ENCODE results near the gene PHF21B. TPM values are rescaled to one million over a fixed set of nuclear protein-coding genes. Genes with fewer than 3 reads are reported as not detected.

Gene PHF21B
- total and polyA plus RNA-seq, 7 experiments from 2014 or later, result not detected

DNA sequence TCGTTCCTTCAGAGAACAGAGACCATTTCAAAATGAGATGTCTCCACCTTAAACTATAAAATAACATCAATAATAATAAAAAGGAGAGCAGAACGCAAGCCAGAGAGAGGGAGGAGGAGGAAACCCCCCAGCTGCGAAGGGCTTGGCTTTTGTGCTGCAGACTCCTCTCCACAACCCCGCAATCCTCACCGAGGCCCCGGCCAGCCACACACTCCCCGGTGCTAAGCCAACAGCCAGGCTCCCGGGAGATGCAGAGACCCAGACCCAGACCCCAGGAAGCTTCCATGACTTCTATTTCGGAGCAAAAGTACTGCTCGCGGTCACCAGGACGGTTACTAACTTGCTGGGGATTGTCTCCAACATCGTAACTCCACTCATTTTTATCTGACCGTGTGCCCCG is 10.6 kb downstream of the PHF21B start:
- intact Hi-C loops (cut with micrococcal nuclease), result no loop called here
- H3K4me3 ChIP-seq (ENCODE audit: low read length), result no peak overlapping the region
- no peak overlapping the region for H3K27ac Mint-ChIP-seq
- no peak for DNase-seq
- peaks cover 4 to 64% (median 37%) of the 10 kb centered on the region in 5 donors for H3K27me3 Mint-ChIP-seq
- no peak for ATAC-seq
- H3K4me3 Mint-ChIP-seq, result no peak overlapping the region
- peaks cover 0 to 4% (median 0%) of the 10 kb centered on the region in 11 donors for H3K9me3 Mint-ChIP-seq
- H3K4me1 Mint-ChIP-seq, result peaks cover 0 to 3% (median 0%) of the 10 kb centered on the region in 7 donors
- POLR2A ChIA-PET, result no interaction called here
- no peaks in the 10 kb centered on the region for H3K9me3 ChIP-seq (ENCODE audit: control insufficient read depth in 2 of 3, low read length in 3 of 3)
- H3K27ac ChIP-seq (ENCODE audit: low read depth, low read length), result no peak overlapping the region
- no peaks in the 10 kb centered on the region for H3K27me3 ChIP-seq (ENCODE audit: control insufficient read depth in 2 of 2, insufficient read depth in 2 of 2, low read length in 2 of 2)
- H3K4me1 ChIP-seq (ENCODE audit: control insufficient read depth in 2 of 2, insufficient read depth in 2 of 2, low read length in 2 of 2), result no peaks in the 10 kb centered on the region
- H3K36me3 ChIP-seq (ENCODE audit: control insufficient read depth in 2 of 3, insufficient read depth in 3 of 3, low read length in 3 of 3), result no peaks in the 10 kb centered on the region
- H3K36me3 Mint-ChIP-seq, result no peaks in the 10 kb centered on the region
- CTCF ChIA-PET, result no interaction called here

DNA sequence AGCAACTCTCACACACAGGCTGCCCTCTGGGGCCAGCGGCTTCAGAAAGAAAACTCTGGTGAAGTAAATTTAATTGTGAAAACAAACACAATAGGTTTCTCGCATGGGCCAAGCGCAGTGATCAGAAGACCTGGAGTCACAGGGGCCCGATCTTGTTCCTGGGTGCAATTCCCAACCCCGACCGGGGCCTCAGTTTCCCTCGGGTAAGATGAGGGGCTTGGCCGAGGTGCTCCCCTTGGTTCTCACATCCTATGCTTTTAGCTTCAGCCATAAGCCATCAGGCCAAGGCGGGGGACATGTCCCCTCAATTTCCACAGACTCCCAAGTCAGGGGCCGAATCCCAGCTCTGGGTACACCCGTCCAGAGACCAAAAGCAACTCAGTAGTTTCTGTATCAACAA is 11.5 kb downstream of the PHF21B start:
- Histone ChIP-seq H3K4me3 (ENCODE audit: low read length) (no peak overlapping the region), H3K36me3 (ENCODE audit: control insufficient read depth in 2 of 3, insufficient read depth in 3 of 3, low read length in 3 of 3) (no peaks in the 10 kb centered on the region), H3K27me3 (ENCODE audit: control insufficient read depth in 2 of 2, insufficient read depth in 2 of 2, low read length in 2 of 2) (no peaks in the 10 kb centered on the region), H3K4me1 (ENCODE audit: control insufficient read depth in 2 of 2, insufficient read depth in 2 of 2, low read length in 2 of 2) (no peaks in the 10 kb centered on the region), H3K27ac (ENCODE audit: low read depth, low read length) (no peak overlapping the region), H3K9me3 (ENCODE audit: control insufficient read depth in 2 of 3, low read length in 3 of 3) (no peaks in the 10 kb centered on the region)
- Mint-ChIP-seq H3K4me3 (no peak overlapping the region), H3K4me1 (peaks cover 0 to 3% (median 0%) of the 10 kb centered on the region in 7 donors), H3K36me3 (no peaks in the 10 kb centered on the region), H3K27ac (no peak overlapping the region), H3K27me3 (peaks cover 0 to 55% (median 27%) of the 10 kb centered on the region in 5 donors), H3K9me3 (peaks cover 0 to 4% (median 0%) of the 10 kb centered on the region in 11 donors)
- CTCF ChIA-PET, result no interaction called here
- no peak for ATAC-seq
- DNase-seq, result no peak
- POLR2A ChIA-PET, result no interaction called here
- intact Hi-C loops (cut with micrococcal nuclease), result no loop called here

DNA sequence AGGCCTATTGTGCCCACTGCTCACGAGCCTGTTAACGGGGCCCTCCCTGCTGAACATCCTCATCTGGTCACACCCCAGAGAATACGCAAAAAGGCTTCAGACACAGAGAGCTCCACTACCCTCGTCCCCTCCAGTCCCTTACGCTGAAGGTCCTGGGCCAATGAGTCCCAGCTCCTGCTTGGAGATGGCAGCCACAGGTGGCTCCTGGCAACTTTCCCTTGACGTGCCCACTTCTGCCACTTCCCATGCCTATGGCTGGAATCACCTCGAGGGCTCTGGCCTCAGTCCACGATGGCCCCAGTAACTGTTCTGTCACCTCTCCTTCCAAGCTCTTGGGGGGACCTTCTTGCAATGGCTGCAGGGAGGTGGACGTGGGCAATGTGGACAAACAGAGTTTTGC is 12.7 kb downstream of the PHF21B start:
- Histone ChIP-seq H3K9me3 (ENCODE audit: control insufficient read depth in 2 of 3, low read length in 3 of 3) (no peaks in the 10 kb centered on the region), H3K36me3 (ENCODE audit: control insufficient read depth in 2 of 3, insufficient read depth in 3 of 3, low read length in 3 of 3) (no peaks in the 10 kb centered on the region), H3K27ac (ENCODE audit: low read depth, low read length) (no peak overlapping the region), H3K4me3 (ENCODE audit: low read length) (no peak overlapping the region), H3K27me3 (ENCODE audit: control insufficient read depth in 2 of 2, insufficient read depth in 2 of 2, low read length in 2 of 2) (no peaks in the 10 kb centered on the region), H3K4me1 (ENCODE audit: control insufficient read depth in 2 of 2, insufficient read depth in 2 of 2, low read length in 2 of 2) (no peaks in the 10 kb centered on the region)
- no peaks in the 10 kb centered on the region for H3K36me3 Mint-ChIP-seq
- DNase-seq (no peak), ATAC-seq (no peak)
- peaks cover 0 to 2% (median 0%) of the 10 kb centered on the region in 11 donors for H3K9me3 Mint-ChIP-seq
- no peak overlapping the region for H3K27ac Mint-ChIP-seq
- ChIA-PET CTCF (interaction anchor here (0.6 kb wide), 1 partner anchor 1952 kb away, joined by 4 read pairs; no protein-coding TSS in a partner anchor), POLR2A (no interaction called here)
- intact Hi-C loops (cut with micrococcal nuclease), result no loop called here
- H3K27me3 Mint-ChIP-seq, result peaks cover 0 to 48% (median 19%) of the 10 kb centered on the region in 5 donors
- no peak overlapping the region for H3K4me3 Mint-ChIP-seq
- H3K4me1 Mint-ChIP-seq, result peaks cover 0 to 3% (median 0%) of the 10 kb centered on the region in 7 donors

DNA sequence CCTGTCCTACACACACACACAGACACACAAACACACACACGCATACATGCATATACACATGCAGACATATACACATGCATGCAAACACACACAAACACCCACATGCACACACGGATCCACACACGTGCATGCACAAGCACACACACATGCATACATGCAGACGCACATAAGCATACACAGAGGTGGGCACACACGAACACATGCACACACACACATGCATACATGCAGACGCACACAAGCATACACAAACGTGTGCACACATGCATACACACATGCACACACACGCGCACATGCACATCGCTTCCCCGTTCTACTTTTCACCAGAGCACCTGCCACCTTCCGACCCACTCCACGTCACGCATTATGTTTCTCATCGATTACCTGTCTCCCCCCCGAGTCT is 13.2 kb downstream of the PHF21B start:
- Mint-ChIP-seq H3K27ac (peak overlapping the region in 1 of 9 donors; percentile 32), H3K4me3 (no peak overlapping the region), H3K36me3 (no peaks in the 10 kb centered on the region), H3K4me1 (peaks cover 0 to 3% (median 0%) of the 10 kb centered on the region in 7 donors), H3K27me3 (peaks cover 0 to 44% (median 15%) of the 10 kb centered on the region in 5 donors), H3K9me3 (peaks cover 0 to 2% (median 0%) of the 10 kb centered on the region in 11 donors)
- ChIA-PET POLR2A (no interaction called here), CTCF (no interaction called here)
- DNase-seq, result no peak
- ATAC-seq, result no peak
- Histone ChIP-seq H3K4me1 (ENCODE audit: control insufficient read depth in 2 of 2, insufficient read depth in 2 of 2, low read length in 2 of 2) (no peaks in the 10 kb centered on the region), H3K27me3 (ENCODE audit: control insufficient read depth in 2 of 2, insufficient read depth in 2 of 2, low read length in 2 of 2) (no peaks in the 10 kb centered on the region), H3K9me3 (ENCODE audit: control insufficient read depth in 2 of 3, low read length in 3 of 3) (no peaks in the 10 kb centered on the region), H3K27ac (ENCODE audit: low read depth, low read length) (no peak overlapping the region), H3K36me3 (ENCODE audit: control insufficient read depth in 2 of 3, insufficient read depth in 3 of 3, low read length in 3 of 3) (no peaks in the 10 kb centered on the region), H3K4me3 (ENCODE audit: low read length) (no peak overlapping the region)
- intact Hi-C loops (cut with micrococcal nuclease), result no loop called here

DNA sequence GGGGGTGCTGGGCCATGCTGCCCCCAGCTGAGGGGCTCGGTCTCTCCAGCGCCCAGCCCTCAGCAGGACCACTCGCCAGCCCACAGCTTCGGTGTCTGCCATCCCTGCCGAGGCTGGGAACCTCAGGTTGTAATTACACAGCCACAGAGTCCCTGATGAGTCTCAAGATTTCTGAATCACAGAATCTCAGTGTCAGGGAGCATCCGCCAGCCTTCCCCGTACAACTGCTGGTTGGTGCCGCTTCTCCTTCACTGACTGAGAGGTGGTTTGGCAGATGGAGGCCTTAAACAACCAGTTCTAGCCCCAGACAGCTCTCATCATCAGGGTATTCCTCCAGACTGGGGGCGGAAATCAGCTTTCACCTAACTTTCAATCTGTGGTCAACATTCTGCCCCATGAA is 13.7 kb downstream of the PHF21B start:
- CTCF ChIA-PET, result no interaction called here

DNA sequence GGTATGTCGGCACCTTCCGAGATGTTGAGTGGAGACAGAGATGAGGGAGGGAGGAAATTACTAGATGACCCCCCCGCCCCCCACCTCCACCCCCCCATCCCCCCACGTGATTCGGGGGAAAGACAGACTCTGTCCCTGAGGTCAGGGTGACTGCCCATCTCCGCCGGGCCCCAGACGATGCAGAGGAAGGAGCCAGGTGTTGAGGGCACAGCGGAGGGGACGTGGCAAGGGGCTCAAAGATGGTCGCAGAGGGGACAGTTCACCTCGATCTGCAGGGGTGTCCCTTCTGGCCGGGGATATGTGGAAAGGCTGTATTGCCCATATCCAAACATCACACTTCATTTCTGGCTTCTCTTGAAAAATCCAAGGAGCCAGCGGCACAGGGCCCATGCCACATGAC is 14.1 kb downstream of the PHF21B start:
- Mint-ChIP-seq H3K27me3 (peaks cover 0 to 40% (median 16%) of the 10 kb centered on the region in 5 donors), H3K9me3 (no peaks in the 10 kb centered on the region), H3K36me3 (no peaks in the 10 kb centered on the region), H3K4me3 (no peak overlapping the region), H3K27ac (no peak overlapping the region), H3K4me1 (peaks cover 0 to 3% (median 0%) of the 10 kb centered on the region in 7 donors)
- no peaks in the 10 kb centered on the region for H3K9me3 ChIP-seq (ENCODE audit: control insufficient read depth in 2 of 3, low read length in 3 of 3)
- no peak for ATAC-seq
- no peak overlapping the region for H3K4me3 ChIP-seq (ENCODE audit: low read length)
- CTCF ChIA-PET, result no interaction called here
- intact Hi-C loops (cut with micrococcal nuclease), result no loop called here
- no peak for DNase-seq
- no peaks in the 10 kb centered on the region for H3K36me3 ChIP-seq (ENCODE audit: control insufficient read depth in 2 of 3, insufficient read depth in 3 of 3, low read length in 3 of 3)
- no peaks in the 10 kb centered on the region for H3K4me1 ChIP-seq (ENCODE audit: control insufficient read depth in 2 of 2, insufficient read depth in 2 of 2, low read length in 2 of 2)
- no peaks in the 10 kb centered on the region for H3K27me3 ChIP-seq (ENCODE audit: control insufficient read depth in 2 of 2, insufficient read depth in 2 of 2, low read length in 2 of 2)
- no peak overlapping the region for H3K27ac ChIP-seq (ENCODE audit: low read depth, low read length)
- POLR2A ChIA-PET, result no interaction called here

More for the DNA sequence above, 13.7 kb downstream of the PHF21B start:
- DNase-seq, result no peak
- intact Hi-C loops (cut with micrococcal nuclease), result no loop called here
- POLR2A ChIA-PET, result no interaction called here
- Histone ChIP-seq H3K4me1 (ENCODE audit: control insufficient read depth in 2 of 2, insufficient read depth in 2 of 2, low read length in 2 of 2) (no peaks in the 10 kb centered on the region), H3K27me3 (ENCODE audit: control insufficient read depth in 2 of 2, insufficient read depth in 2 of 2, low read length in 2 of 2) (no peaks in the 10 kb centered on the region), H3K36me3 (ENCODE audit: control insufficient read depth in 2 of 3, insufficient read depth in 3 of 3, low read length in 3 of 3) (no peaks in the 10 kb centered on the region), H3K27ac (ENCODE audit: low read depth, low read length) (no peak overlapping the region), H3K9me3 (ENCODE audit: control insufficient read depth in 2 of 3, low read length in 3 of 3) (no peaks in the 10 kb centered on the region), H3K4me3 (ENCODE audit: low read length) (no peak overlapping the region)
- peaks cover 0 to 3% (median 0%) of the 10 kb centered on the region in 7 donors for H3K4me1 Mint-ChIP-seq
- H3K27me3 Mint-ChIP-seq, result peaks cover 0 to 40% (median 14%) of the 10 kb centered on the region in 5 donors
- H3K27ac Mint-ChIP-seq, result no peak overlapping the region
- H3K36me3 Mint-ChIP-seq, result no peaks in the 10 kb centered on the region
- H3K9me3 Mint-ChIP-seq, result no peaks in the 10 kb centered on the region
- no peak overlapping the region for H3K4me3 Mint-ChIP-seq
- ATAC-seq, result no peak

DNA sequence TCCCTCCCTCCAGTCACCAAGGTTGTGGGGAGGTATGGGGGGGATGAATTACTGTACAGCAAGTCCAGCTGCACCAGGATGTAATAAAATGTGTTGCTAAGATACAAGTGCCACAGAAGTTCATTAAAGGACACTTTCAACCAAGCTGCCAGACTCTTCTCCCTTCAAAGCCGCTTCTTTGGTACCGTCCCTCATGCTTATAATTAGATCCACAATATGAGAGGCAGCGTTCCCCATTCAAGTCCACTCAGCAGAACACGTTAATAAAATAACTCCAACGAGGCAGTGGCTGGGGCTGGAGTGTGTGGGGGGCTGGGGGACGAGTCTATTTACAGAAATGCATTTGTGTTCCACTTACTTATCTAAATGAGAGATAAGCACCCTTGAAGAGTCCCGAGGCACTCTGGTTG is 14.7 kb downstream of the PHF21B start:
- Mint-ChIP-seq H3K9me3 (no peaks in the 10 kb centered on the region), H3K27me3 (peaks cover 0 to 43% (median 21%) of the 10 kb centered on the region in 5 donors), H3K36me3 (no peaks in the 10 kb centered on the region), H3K4me3 (no peak overlapping the region), H3K4me1 (peaks cover 0 to 3% (median 0%) of the 10 kb centered on the region in 7 donors), H3K27ac (no peak overlapping the region)
- DNase-seq (no peak), ATAC-seq (no peak)
- H3K4me3 ChIP-seq (ENCODE audit: low read length), result no peak overlapping the region
- no peak overlapping the region for H3K27ac ChIP-seq (ENCODE audit: low read depth, low read length)
- no peaks in the 10 kb centered on the region for H3K4me1 ChIP-seq (ENCODE audit: control insufficient read depth in 2 of 2, insufficient read depth in 2 of 2, low read length in 2 of 2)
- H3K27me3 ChIP-seq (ENCODE audit: control insufficient read depth in 2 of 2, insufficient read depth in 2 of 2, low read length in 2 of 2), result no peaks in the 10 kb centered on the region
- POLR2A ChIA-PET, result no interaction called here
- H3K36me3 ChIP-seq (ENCODE audit: control insufficient read depth in 2 of 3, insufficient read depth in 3 of 3, low read length in 3 of 3), result no peaks in the 10 kb centered on the region
- CTCF ChIA-PET, result no interaction called here
- intact Hi-C loops (cut with micrococcal nuclease), result no loop called here
- H3K9me3 ChIP-seq (ENCODE audit: control insufficient read depth in 2 of 3, low read length in 3 of 3), result no peaks in the 10 kb centered on the region

Data from naive thymus-derived CD4-positive, alpha-beta T cell (primary cell).